Epidermal melanocyte (primary cell): ENCODE results near the gene MC4R.
"Not testable (repeated sequence)": the region's sequence is repeated elsewhere in the genome, so short reads cannot be mapped to it uniquely, and the experiment has no call there.

Source experiments
- DNase-seq: peaks from one replicate; pipeline ENCODE4 v3.0.0; 2011; ENCODE audit warnings: low spot score; ENCODE audit not compliant: insufficient read length

MC4R gene

GRCh38 chr18:60372596-60372995 lies at the start of gene MC4R:
Gene MC4R (minus strand): TSS chr18:60372775. CDS start chr18:60372349, 426 bp downstream.
- DNase-seq: peak; percentile 49

GRCh38 chr18:60422306-60422705 lies 49.7 kb upstream of the MC4R start:
- DNase-seq: not testable (repeated sequence)

- DNase-seq: peak; percentile 15
Observed at GRCh38 chr18:60421356-60422118, 49.0 kb upstream of the MC4R start.

GRCh38 chr18:60417946-60418345 lies 45.4 kb upstream of the MC4R start:
- DNase-seq: no peak

- no peak for DNase-seq
Observed at GRCh38 chr18:60413944-60414547, 41.5 kb upstream of the MC4R start.

DNA sequence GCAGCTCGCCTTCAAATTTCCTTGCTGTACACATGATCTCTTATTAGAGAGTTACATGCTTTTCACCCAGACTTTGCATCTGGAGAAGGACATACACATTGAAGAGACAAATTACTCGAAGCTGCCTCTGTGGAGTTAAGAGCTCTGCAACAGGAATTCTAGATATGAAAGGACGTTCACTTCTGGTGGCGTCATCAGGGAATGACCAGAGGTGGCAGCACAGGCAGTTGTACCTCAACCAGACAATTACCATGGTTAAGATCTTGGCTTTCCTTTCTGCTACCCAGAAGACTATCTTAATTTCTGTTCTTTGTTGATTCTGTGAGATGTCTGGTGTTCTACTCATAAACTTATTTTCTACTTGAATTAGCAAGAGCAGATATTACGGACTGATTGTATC lies 39.1 kb upstream of the MC4R start:
- no peak for DNase-seq

DNA sequence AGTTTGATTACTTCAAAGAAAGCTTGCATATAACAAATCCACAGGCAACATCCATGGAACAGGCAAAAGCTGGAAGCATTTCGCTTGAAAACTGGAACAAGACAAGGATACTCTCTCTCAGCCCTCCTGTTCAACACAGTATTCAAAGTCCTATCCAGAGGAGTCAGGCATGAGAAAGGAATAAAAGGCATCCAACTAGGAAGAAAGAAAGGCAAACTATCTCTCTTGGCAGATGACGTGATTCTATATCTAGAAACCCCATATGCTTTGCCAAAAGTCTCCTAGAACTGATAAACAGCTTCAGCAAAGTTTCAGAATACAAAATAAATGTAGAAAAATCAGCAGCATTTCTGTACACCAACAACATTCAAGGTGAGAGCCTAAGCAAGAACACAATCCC lies 34.1 kb upstream of the MC4R start:
- DNase-seq: no peak

- DNase-seq: no peak
Observed at GRCh38 chr18:60404486-60405085, 32.0 kb upstream of the MC4R start.

DNA sequence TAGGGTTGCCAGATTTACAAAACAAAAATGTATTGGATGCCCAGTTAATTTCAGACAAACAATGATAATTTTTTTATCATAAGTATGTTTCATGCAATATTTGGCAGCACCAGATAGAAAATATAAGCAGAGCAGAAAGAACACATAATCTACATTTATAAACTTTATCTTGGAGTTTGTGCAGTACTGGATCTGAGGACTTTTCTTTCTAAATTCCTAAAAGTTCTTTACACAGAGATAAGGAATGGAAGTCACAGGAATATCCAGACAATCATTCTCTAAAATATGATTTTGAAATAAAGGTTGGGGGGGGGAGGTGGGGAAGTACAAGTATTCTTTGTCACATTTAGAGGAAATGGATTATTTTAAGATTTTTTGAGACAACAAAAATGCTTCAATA lies 28.8 kb upstream of the MC4R start:
- no peak for DNase-seq

- no peak for DNase-seq
Observed at GRCh38 chr18:60391571-60392226, 19.1 kb upstream of the MC4R start.

DNA sequence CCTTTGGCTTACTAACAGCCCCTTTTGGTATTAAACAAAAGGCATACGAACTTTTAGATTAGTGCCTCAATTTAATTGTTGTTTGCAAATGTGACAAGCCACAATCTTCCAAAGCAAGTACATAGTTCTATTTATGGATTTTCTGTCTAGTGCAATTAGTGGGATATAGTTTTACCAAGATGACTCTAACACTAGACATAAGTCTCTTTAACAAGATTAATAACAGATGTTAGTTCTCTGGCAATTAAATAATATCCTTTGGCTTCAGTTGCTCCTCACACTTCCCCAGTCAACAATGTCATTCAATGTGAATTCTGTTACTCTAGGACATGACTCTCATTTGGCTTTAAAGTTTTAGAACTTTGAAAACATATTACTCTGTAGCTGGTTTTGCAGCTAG lies 16.7 kb upstream of the MC4R start:
- DNase-seq: no peak

- no peak for DNase-seq
Observed at GRCh38 chr18:60385693-60386092, 13.1 kb upstream of the MC4R start.

- no peak for DNase-seq
Observed at GRCh38 chr18:60383893-60384292, 11.3 kb upstream of the MC4R start.

- DNase-seq: no peak
Observed at GRCh38 chr18:60377778-60378469, 5.3 kb upstream of the MC4R start.

DNA sequence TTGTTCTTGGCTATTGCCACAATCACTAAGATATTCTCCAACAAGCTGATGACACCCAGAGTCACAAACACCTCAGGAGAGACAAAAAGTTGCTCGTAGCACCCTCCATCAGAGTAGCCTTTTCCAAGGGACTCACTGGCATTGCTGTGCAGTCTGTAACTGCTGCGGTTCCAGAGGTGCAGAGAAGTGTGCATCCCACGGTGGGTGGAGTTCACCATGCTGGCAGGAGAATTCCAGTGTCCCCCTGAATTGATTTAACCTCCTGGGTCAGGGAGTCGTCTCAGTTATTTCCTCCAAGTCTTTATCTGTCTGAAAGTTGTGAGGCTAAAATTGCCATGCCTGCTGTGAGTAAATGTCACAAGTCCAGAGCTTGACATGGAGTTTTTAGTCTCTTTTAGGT lies 443 bp downstream of the MC4R start:
- DNase-seq: no peak

DNA sequence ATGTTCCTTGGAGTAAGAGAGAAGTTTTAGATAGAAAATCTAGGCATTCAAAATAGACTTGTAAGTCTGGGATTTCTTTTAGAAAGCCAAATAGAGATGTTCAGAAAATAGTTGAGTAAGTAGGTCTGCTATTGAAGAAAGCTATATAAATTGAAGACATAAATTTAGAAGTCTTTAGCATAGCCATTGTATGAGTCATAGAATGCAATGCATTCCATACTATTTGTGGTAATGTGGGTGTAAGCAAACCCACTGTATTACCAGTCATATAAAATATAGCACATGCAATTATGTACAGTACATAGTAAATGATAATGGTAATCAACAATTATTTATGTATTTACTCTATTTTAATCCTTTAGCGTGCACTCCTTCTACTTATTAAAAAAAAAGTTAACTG lies 14.1 kb downstream of the MC4R start:
- no peak for DNase-seq

- DNase-seq: no peak
Observed at GRCh38 chr18:60350941-60351340, 21.6 kb downstream of the MC4R start.

- no peak for DNase-seq
Observed at GRCh38 chr18:60350150-60350549, 22.4 kb downstream of the MC4R start.

DNA sequence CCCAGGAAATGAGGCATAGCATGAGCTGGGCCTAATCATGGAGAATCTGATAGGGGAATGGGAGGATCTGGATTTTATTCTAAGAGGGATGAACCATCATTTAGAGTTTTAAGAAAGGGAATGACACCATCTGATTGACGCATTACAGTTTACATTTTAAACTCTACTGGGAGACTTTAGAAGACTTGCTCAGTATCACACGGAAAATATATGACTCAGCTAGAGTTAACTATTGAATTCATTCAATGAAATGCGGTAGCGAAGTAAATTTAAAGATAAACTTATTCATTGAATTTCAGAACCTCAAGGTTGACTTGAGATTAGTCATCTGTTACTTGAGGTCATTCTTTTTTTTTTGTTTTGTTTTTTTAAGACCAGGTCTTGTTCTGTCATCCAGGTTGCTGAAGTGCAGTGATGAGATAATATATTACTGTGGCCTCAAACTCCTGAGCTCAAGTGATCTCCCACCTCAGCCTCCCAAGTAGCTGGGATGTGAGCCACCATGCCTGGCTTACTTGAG lies 25.0 kb downstream of the MC4R start:
- no peak for DNase-seq

- DNase-seq: no peak
Observed at GRCh38 chr18:60339018-60339417, 33.6 kb downstream of the MC4R start.

GRCh38 chr18:60331890-60332289 lies 40.7 kb downstream of the MC4R start:
- DNase-seq: no peak
